Peyer's patch (tissue), 4 donors: ENCODE data around the gene GPSM1.

Experiments
- POLR2A ChIP-seq, 2 donors: fragments of 450-650 bp; IDR thresholded peaks; one replicate each; pipeline ENCODE4 v1.5.1; 2017; ENCODE audit warnings: antibody characterized with exemption in 2 of 2, mild to moderate bottlenecking in 2 of 2, moderate library complexity in 2 of 2
- TF ChIP-seq, protein P1 (sequence below), 6 experiments: fragments of 450-650 bp in 4 of 6; fragments of 200-600 bp in 2 of 6; sonication (generic) in 1 of 6; IDR thresholded peaks; one replicate each; pipeline ENCODE4 v1.5.1; 2017 to 2019; ENCODE audit warnings: antibody characterized with exemption in 6 of 6, mild to moderate bottlenecking in 3 of 6, moderate library complexity in 1 of 6

GRCh38 chr9:136292591-136293448 lies 34.5 kb upstream of the GPSM1 start:
- TF ChIP-seq, protein P1, sequence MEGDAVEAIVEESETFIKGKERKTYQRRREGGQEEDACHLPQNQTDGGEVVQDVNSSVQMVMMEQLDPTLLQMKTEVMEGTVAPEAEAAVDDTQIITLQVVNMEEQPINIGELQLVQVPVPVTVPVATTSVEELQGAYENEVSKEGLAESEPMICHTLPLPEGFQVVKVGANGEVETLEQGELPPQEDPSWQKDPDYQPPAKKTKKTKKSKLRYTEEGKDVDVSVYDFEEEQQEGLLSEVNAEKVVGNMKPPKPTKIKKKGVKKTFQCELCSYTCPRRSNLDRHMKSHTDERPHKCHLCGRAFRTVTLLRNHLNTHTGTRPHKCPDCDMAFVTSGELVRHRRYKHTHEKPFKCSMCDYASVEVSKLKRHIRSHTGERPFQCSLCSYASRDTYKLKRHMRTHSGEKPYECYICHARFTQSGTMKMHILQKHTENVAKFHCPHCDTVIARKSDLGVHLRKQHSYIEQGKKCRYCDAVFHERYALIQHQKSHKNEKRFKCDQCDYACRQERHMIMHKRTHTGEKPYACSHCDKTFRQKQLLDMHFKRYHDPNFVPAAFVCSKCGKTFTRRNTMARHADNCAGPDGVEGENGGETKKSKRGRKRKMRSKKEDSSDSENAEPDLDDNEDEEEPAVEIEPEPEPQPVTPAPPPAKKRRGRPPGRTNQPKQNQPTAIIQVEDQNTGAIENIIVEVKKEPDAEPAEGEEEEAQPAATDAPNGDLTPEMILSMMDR (IDR thresholded peaks at IDR 0.05): no peak
- no peak for TF ChIP-seq POLR2A (IDR thresholded peaks at IDR 0.05)
